HL-60/S4 (cell line): ENCODE results near the gene MGAT5.

Experiments
- in situ Hi-C: fragments of 300-500 bp; cut with MboI; formaldehyde crosslinking; loops from 2 replicates; pipeline ENCODE4 v1.14.3; 2022; ENCODE audit warnings: low sequenced_read_pairs

MGAT5 gene

GRCh38 chr2:134411828-134412638 lies 158.2 kb downstream of the MGAT5 start:
- in situ Hi-C loops, result no loop called here

DNA sequence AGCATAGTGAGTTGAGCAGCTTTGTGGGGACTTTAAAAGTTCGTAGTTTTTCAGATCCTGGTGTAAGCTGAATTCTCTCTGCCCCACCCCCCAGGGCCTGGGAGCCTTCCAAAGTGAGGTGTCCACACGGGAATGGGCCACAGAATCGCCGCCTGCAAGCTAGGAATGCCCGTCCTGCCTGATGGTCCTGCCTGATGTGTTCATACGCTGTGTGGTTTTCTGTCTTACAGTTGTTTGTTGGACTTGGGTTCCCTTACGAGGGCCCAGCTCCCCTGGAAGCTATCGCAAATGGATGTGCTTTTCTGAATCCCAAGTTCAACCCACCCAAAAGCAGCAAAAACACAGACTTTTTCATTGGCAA lies 158.7 kb downstream of the MGAT5 start:
- in situ Hi-C loops, result no loop called here

- in situ Hi-C loops, result no loop called here
These were observed 159.6 kb downstream of the MGAT5 start for GRCh38 chr2:134413430-134413829.

GRCh38 chr2:134413912-134414311 lies 160.0 kb downstream of the MGAT5 start:
- in situ Hi-C loops, result no loop called here

- in situ Hi-C loops, result no loop called here
These were observed 162.1 kb downstream of the MGAT5 start for GRCh38 chr2:134416018-134416417.

DNA sequence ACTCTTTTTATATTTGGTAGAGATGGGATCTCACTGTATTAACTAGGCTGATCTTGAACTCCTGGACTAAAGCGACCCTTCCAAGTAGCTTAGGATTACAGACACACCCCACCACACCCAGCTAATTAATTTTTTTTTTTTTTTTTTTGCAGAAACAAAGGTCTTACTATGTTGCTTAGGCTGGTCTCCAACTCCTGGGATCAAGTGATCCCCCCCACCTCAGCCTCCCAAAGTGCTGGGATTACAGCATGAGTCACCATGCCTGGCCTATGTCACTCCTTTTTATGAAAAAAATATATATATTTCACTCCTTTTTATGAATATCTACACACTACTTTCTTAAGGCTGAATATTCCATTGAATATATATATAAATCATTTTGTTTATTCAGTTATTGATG lies 162.8 kb downstream of the MGAT5 start:
- in situ Hi-C loops, result no loop called here

- in situ Hi-C loops, result no loop called here
These were observed 164.2 kb downstream of the MGAT5 start for GRCh38 chr2:134417968-134418582.

- in situ Hi-C loops, result no loop called here
These were observed 166.4 kb downstream of the MGAT5 start for GRCh38 chr2:134420259-134420658.

GRCh38 chr2:134420920-134421319 lies 167.0 kb downstream of the MGAT5 start:
- in situ Hi-C loops, result no loop called here

GRCh38 chr2:134421556-134422328 lies 167.9 kb downstream of the MGAT5 start:
- in situ Hi-C loops, result no loop called here

- in situ Hi-C loops, result no loop called here
These were observed 172.0 kb downstream of the MGAT5 start for GRCh38 chr2:134425724-134426496.

DNA sequence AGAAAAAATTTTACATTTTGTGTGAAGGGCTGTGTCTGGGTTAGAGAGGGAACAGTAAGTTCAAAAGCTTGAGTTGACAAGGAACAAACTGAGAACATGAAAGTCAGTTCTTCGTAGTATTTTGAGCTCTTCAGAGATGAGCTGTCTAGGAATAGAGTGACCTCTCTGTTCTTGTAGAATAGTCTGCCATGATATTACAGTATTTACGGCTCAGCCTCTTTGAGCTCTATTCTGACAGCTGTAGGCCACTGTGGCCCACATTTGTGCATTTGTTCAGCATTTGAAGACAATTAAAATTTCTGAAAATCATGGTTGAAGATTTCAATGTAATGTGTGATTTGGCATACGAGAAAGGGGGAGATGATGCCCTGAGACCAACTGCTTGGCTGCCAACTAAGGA lies 172.8 kb downstream of the MGAT5 start:
- in situ Hi-C loops, result no loop called here

DNA sequence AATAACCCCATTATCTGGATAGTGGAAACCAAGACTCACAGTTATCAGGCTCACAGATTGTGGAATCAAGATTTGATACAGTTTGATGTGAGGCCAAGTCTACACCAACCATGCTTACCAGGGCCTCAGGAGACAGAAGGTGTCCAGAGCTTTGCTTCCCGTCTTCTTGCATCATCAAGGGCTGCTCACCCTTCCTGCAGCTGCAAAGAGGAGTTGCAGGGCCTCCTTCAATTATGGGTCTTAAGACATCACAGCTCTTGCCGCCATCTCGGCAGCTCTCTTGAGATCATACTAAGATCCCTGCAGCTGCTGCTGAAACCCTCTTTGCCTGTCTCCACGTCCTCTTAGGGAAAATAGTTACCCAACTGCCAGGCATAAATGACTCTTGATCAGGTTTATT lies 176.0 kb downstream of the MGAT5 start:
- in situ Hi-C loops, result no loop called here

DNA sequence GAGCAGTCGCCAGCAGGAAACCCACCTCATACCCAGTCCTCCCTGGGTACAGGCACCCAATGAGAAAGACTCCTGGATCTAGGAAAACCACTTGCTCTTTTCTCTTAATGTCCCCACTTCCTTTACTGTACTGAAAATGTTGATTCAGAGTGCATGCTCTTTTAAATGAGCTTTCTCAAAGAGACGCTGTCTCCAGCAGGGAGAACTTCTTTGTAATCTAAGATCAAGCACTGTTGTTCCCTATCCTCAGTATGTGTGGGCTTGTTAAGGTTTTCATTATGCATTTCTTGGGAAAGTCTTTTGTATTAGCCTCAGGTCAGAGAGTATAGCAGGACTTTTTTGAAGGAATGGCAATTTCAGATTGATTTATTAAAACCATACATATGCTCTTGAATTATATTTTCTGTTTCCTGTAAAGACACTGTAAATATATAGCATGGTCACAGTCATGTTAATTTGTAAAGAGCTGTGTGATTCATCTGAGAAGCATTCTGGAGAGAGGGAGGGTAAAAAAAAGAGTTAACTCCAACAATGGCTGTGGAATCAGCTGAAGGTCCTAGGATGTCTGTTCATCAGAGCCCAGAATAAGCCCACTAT lies 178.1 kb downstream of the MGAT5 start:
- in situ Hi-C loops, result no loop called here

- in situ Hi-C loops, result no loop called here
These were observed 178.6 kb downstream of the MGAT5 start for GRCh38 chr2:134432435-134432883.

DNA sequence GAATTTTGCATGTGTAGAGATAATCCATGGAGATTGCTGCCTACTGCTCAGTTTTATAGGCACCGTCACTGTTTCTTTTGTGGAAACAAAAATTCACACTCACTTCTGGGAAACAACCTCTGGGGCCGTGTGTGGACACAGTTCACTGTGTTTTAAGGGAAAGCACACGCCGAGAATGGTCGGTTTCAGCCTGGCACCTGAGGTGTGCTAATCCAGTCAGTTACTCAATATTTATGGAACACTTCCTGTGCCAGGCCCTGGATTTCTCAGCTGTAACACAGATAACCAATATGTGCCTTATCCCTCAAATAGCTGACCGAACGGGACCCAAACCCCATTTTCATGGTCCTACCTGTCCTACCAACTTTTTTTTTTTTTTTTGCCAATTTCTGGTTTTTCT lies 179.6 kb downstream of the MGAT5 start:
- in situ Hi-C loops, result no loop called here

- in situ Hi-C loops, result no loop called here
These were observed 180.1 kb downstream of the MGAT5 start for GRCh38 chr2:134433979-134434378.

DNA sequence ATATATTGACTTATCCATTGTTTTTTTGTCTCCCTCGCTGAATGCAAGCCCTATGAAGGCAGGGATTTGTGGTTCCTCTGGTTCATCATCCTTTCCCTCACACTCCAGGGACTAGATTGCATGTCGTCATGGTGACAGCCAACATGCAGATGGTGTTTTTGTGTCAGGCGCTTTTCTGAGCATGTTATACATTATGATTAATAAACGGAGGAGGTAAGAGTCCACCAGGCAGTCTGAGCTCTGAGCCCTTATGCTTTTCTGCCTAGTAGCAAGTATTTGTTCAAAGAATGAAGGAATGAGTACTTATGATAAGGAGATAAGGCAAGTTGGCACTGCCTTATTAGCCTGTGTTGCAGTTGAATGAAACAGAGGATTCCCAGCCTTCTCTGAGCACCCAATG lies 181.6 kb downstream of the MGAT5 start:
- in situ Hi-C loops, result no loop called here

GRCh38 chr2:134435936-134436335 lies 182.1 kb downstream of the MGAT5 start:
- in situ Hi-C loops, result no loop called here

- in situ Hi-C loops, result no loop called here
These were observed 182.8 kb downstream of the MGAT5 start for GRCh38 chr2:134436706-134437105.

DNA sequence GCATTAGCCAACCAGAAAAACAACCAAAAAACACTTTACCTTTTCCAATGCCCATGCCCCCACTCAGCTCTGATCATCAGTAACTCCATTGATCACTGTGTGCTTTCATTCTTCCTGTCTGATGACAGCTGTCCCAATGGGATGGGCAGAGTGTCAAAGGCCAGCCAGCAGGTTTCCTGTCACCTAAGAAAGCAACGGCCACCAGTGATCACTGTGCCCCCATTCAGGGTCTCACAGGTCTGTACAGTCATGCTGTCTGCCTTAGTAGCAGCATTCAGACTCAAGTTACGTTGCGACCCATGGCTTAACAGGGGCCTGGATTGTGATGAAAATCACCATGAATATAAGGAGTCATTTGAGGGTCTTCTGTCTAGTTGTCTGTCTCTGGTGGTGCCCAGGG lies 184.5 kb downstream of the MGAT5 start:
- in situ Hi-C loops, result no loop called here
